HT-29 (cell line): Measurements from ENCODE around the gene GPS1. TPM values are rescaled to one million over a fixed set of nuclear protein-coding genes. Genes with fewer than 3 reads are reported as not detected.

Source experiments
- DNase-seq: peaks from one replicate; pipeline ENCODE4 v3.0.0-alpha.2; 2015; ENCODE audit warnings: low spot score
- total RNA-seq: library from RNA; depleted of rRNA; stranded (reverse); fragments of >200 nt; shearing (Covaris generic); gene quantifications from 2 replicates; pipeline ENCODE4 v1.2.3, GENCODE V29; 2014

Gene GPS1
- total RNA-seq, 1 experiment from 2014 or later: 281 TPM

DNA sequence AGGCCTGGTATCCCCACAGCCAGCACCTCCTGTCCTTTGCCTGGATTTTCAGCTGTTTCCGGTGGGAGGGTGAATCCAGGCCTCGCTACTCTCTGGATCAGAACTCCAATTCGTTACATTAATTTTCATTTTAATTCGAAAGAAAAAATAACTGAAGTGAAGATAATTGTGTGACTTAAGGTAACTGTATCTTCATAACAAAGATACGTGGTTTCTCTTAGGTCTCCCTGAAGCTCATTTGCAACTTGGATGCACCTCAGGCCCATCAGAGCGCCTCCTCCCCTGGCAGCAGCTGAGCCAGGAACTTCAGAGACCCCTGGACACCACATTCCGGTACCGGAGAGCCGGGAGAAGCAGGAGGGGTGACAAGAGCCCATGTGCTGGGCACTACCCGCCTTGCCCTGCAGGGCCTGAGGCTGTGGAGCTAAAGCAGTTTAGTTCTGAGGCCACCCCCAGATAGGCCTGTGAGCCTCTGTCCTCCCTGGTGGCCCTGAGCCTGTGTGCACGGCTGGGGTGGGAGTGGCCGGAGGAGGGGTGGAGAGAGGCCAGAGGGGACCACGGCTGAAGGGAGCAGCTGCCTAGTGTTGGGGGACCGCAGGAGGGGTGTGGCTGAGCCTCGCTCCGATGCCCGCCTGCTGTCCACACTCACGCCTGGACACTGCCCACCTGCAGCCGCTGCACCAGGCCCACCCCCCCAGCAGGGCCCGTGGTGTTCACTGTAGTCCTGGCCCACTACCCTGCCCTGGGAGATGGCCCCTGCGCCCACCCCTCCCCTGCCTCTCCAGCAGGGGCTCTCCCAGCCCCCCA is 25.3 kb downstream of the GPS1 start:
- DNase-seq: no peak

GRCh38 chr17:82077617-82078358 is 26.1 kb downstream of the GPS1 start:
- no peak for DNase-seq

DNA sequence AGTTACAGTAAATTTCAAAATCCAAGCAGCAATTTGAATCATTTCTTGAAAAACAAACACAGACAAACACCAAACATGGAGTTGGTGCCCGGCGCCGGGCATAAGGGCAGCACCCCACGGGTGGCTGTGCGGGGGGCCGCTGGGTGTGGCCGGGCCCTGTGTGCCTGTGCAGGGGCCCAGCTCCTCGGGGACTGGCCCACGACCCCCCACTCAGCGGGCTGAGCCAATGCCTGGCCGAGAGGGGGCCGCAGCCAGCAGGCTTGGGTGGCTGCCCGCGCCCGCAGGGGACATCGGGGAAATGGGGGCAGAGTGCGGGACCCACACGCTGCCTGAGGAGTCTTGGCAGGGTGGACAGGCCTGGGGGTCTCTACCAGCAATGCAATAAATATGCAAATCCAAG is 26.7 kb downstream of the GPS1 start:
- DNase-seq: no peak

- no peak for DNase-seq
Observed at GRCh38 chr17:82079001-82079677, 27.4 kb downstream of the GPS1 start.

DNA sequence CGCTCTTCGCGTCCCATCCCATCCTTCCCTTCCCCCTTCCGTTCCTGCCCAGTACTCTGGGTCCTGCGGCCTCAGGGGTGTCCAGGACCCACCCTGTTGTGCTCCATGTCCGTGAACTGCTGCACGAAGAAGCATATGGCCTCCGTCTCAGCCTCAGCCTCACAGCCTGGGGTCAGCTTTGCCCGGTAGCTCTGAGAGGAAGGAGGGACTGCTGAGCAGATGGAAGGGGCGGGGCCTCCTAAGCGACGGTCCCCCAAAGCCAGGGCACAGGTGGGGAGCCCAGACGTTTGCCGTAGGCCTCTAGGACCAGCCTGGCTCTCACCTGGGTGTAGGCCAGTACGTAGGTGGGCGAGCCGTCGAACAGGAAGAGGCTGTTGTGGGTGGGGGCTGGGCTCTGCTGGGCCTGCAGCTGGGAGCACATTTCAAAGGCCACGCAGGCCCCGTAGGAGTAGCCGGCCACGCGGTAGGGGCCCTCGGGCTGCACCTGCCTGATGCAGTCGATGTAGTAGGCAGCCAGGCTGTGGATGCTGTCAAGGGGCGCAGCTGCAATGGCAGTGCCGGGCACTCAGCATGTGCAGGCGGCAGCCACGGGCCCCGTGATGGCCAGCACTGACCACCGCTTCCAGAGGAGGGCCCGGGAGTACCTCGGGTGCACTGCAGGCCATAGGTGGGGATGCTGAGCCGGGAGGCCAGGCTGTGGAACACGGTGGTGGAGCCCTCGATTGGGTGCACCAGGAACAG is 28.5 kb downstream of the GPS1 start:
- DNase-seq: no peak

- DNase-seq: no peak
Observed at GRCh38 chr17:82080789-82081464, 29.2 kb downstream of the GPS1 start.

- no peak for DNase-seq
Observed at GRCh38 chr17:82081546-82081945, 29.8 kb downstream of the GPS1 start.

DNA sequence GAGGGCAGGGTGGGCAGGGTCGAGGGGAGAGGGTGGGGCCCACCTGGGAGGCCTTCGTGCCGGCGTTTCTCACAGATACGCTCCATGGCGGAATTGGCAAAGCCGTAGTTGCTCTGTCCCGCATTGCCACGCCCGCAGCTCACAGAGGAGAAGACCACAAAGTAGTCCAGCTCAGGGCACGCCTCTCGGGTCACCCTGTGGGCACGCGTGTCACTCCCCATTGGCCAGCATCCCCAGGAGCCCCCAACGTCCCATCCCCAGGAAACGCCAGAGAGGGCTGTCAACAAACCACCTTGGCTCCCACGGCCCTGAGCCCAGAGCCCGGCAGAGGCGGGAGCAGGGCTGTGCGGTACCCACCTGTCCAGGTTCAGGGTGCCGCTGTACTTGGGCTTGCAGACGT is 30.3 kb downstream of the GPS1 start:
- no peak for DNase-seq

DNA sequence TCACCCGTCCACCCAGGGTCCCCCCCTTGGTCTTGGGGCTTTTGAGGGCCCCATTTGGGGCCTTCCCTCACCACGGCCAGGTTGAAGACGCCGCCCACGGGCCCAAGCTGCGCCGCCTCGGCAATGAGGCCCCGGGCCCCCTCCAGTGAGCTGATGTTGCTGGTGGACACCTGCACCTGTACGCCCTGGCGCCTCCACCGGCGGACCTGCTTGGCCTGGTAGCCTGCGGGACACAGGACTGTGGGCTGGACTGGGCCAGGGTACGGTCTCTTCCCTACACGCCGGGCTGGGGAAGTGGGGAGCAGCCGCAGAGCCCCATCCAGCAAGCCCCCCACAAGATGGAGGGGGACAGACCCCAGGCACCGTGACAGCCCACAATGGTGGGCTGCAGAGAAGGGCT is 30.8 kb downstream of the GPS1 start:
- no peak for DNase-seq

GRCh38 chr17:82083009-82083408 is 31.3 kb downstream of the GPS1 start:
- no peak for DNase-seq

DNA sequence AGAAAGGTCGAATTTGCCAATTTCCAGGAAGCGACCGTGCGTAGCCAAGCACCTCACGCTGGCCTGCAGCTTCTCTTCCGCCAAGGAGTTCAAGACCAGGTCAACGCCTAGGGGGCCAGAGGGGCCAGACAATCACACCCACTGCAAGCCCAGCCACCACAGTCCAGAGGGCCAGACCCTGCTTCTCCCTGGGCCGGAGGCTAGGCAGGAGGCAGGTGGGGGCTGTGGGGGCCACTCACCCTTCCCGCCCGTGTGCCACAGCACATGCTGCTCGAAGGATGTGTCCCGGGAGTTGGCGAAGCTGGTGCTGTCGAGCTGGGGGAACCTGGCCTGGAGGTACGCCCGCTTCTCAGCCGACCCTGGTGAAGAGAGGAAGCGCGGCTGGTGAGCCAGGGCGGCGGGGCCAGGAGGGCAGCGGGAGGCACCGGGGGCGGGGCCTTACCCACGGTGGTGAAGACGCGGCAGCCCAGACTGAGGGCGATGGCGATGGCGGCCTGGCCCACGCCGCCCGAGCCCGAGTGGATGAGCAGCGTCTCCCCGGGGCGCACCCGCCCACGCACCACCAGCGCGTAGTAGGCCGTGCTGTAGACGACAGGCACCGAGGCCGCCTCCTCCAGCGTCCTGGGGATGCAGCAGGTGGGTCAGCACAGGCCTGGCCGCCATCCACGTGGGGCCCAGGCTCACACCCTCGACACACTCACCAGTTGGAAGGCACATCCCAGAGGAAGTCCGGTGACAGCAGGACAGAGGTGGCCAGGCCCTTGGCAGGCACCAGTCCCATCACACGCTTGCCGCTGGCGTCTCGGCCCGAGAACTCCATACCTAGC is 32.0 kb downstream of the GPS1 start:
- no peak for DNase-seq

- no peak for DNase-seq
Observed at GRCh38 chr17:82084373-82085030, 32.8 kb downstream of the GPS1 start.

DNA sequence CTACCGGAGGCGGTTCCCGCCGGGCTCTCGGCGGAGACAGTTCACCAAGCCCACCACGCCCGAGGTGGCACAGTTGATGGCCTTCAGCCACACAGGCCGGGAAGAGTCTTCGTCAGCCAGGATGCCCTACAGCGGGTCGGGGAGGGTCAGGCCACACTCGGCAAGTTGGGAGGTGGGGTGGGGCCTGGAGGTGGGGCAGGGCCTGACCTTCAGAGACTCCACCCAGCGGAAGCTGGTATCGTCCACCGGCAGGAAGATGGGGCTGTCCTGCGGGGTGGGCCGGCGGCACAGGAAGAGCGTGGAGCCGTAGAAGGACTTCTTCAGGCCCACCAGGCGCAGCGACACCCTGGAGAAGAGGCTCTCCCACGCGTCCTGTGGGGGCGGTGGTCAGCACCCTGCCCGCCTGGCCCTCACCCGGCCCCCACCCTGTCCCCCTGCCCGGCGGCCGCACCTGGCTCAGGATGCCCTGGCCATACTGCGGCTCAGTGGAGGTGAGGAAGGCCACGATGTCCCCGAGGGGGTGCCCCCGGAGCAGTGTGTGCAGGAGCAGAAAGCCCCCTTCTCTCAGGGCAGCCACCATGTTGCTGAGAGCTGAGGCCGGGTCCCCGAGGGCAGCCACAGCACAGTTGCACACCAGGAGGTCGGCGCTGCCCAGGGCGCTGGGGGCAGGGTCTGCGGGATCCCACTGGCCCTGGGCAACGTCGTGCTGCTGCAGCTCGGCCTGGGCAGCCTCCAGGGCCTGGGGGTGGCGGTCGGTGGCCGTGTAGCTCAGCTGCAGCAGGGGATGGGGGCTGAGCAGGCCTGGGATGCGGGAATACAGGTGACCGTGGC is 33.5 kb downstream of the GPS1 start:
- DNase-seq: no peak

- DNase-seq: no peak
Observed at GRCh38 chr17:82085931-82086764, 34.5 kb downstream of the GPS1 start.

DNA sequence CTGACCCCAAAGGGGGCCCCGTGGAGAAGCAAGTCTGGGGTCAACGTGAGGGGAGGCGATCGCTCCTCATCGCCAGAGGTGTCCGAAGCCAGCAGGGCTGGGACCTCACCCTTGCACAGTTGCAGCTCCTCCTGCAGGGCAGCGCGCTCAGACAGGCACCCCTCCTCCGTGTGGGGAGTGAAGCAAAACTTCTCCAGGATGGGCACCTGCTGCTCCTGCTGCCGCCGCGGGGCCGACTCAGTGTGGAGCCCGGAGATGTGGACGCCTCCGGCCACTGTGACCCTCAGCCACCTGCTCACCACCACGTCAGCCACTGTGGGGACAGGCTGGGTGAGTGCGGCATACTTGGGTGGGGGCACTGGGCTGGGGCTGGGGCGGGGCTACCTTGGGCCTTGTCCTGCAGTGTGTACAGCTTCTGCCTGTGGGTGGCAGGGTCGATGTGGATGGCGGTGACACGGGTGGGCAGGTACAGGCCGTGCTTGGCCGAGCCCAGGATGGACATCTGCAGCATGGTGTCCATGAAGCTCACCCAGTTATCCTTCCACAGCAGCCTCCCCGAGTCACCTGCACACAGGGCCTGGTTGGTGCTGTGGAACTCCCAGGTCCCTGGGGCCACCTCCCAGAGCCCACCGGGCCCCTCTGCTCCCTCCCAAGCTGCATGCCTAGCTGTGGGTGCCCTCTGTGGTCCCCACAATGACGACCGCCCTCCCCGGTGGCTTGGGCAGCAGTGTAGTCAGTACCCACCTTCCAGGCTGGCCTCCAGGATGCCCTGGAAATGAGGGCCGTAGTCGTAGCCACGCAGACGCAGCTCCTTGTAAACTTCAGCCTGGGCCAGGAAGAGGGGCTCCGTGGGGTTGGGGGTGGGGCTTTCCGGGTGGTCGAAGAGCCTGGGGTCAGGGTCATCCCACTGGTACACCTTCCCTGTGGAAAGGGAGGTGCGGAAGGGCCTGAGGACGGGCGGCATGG is 35.5 kb downstream of the GPS1 start:
- DNase-seq: no peak

DNA sequence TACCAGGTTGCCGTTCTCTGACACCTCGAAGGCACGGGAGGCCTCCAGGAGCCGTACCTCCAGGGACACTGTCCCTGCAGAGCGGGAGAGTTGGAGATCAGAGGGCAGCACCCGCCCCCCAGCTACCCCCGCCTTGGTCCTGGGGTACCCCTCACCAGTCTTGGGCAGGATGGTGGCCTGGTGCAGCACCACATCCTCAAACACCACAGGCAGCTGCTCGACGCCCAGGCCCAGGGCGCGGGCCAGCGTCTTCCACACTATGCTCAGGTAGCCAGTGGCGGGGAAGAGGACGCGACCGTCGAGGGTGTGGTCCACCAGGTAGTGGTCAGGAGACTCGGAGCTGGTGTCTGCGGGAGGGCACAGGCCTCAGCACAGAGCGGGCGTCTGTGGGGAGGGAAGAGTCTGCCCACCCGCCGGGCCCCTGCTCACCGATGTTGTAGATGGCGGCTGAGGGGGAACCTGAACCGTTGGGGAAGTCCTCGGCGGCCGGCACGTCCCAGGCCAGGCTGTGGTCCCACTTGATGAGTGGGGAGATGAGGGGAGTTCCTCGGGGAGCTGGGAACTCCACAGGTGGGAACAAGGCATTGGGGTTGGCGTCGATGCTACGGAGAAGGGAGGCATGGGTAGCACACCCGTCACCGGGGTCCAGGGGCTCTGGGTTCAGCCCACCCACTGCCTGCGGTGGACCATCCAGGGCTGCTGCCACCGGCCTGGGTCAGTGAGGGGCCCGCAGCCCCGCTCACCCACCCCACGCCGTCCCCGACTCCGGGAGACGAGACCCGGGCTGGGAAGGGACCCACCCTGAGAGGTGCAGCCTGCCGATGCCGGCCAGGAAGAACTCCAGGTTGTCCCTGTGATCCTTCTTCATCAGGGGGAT is 36.5 kb downstream of the GPS1 start:
- DNase-seq: no peak
